ENCODE data around the gene MICU2. TPM values are rescaled to one million over a fixed set of nuclear protein-coding genes. Genes with fewer than 3 reads are reported as not detected.

Gene MICU2
- total and polyA plus RNA-seq, 2 of the 4 experiments (the other 2 are of a cell fraction) = 14.9 to 25.0 TPM

DNA sequence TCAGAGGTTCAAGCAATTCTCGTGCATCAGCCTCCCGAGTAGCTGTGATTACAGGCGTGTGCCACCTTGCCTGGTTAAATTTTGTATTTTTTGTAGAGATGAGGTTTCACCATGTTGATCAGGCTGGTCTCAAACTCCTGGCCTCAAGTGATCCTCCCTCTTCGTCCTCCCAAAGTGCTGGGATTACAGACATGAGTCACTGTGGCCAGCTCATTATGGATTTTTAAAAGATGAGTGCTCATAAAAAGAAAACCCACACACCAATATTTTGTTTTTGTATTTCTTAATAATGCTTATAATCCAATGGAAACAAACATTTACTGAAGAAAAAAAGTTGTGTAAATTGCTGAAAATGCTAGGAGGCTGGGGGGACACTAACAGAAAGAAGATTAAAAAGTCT lies 5.0 kb upstream of the MICU2 start:
- POLR2A ChIA-PET (ENCODE audit: unreplicated experiment) = no interaction called here
- H3K4me2 ChIP-seq (ENCODE audit: low read depth, low read length) = no peak overlapping the region
- H2AK5ac ChIP-seq (ENCODE audit: low read depth, low read length) = no peak overlapping the region
- H3K56ac ChIP-seq (ENCODE audit: extremely low read depth, insufficient read depth, low read length) = no peak overlapping the region
- H3K79me1 ChIP-seq (ENCODE audit: low read depth in 1 of 2, low read length in 2 of 2) = no peaks in the 10 kb centered on the region
- no peak overlapping the region for H3K27ac ChIP-seq (ENCODE audit: insufficient read depth, low read length)
- H4K5ac ChIP-seq (ENCODE audit: low read depth, low read length) = no peak overlapping the region
- H3K14ac ChIP-seq (replicated peaks; ENCODE audit: low read depth, low read length) = no peak overlapping the region
- H2AFZ ChIP-seq (replicated peaks; ENCODE audit: low read length, poor library complexity) = no peak overlapping the region
- no peaks in the 10 kb centered on the region for H4K20me1 ChIP-seq (ENCODE audit: insufficient read depth, low read length)
- no peaks in the 10 kb centered on the region; the same call in 1 of the 2 replicates for H3K27me3 ChIP-seq (ENCODE audit: control insufficient read depth, insufficient read depth, low read length)
- no peak overlapping the region for H2BK20ac ChIP-seq (ENCODE audit: low read depth, low read length)
- no peak for TF ChIP-seq BHLHE40 (IDR thresholded peaks at IDR 0.05; ENCODE audit: low read depth, low read length)
- no peak for TF ChIP-seq SMC3 (IDR thresholded peaks at IDR 0.05; ENCODE audit: low read depth, low read length)
- TF ChIP-seq FOS (IDR thresholded peaks at IDR 0.05; ENCODE audit: low read depth, low read length) = no peak
- no peak for TF ChIP-seq MAZ (IDR thresholded peaks at IDR 0.05; ENCODE audit: borderline replicate concordance, low read depth, low read length)
- no peak for TF ChIP-seq MXI1 (IDR thresholded peaks at IDR 0.05; ENCODE audit: borderline replicate concordance, low read depth, low read length)
- no peak for TF ChIP-seq CEBPB (IDR thresholded peaks at IDR 0.05; ENCODE audit: low read depth, low read length)
- ATAC-seq (ENCODE audit: low read depth) (no peak), DNase-seq (no peak)
- no peaks in the 10 kb centered on the region for H3K36me3 ChIP-seq (ENCODE audit: control insufficient read depth, insufficient read depth, low read length)
- H4K91ac ChIP-seq (ENCODE audit: insufficient read depth, low read depth, low read length) = no peak overlapping the region
- H4K8ac ChIP-seq (ENCODE audit: low read depth in 2 of 2, low read length in 2 of 2) = no peak overlapping the region
- no peaks in the 10 kb centered on the region for H3K4me1 ChIP-seq (ENCODE audit: control insufficient read depth, insufficient read depth, low read length)
- intact Hi-C loops (cut with micrococcal nuclease) = loop anchor here (10.0 kb wide), 1 partner anchor 314 kb away; no protein-coding TSS in a partner anchor
- H2BK120ac ChIP-seq (ENCODE audit: low read depth, low read length) = no peak overlapping the region
- CTCF ChIA-PET = interaction anchor here (0.6 to 1.0 kb wide), 2 partner anchors 18 to 36 kb away, joined by 3 to 4 read pairs; no protein-coding TSS in a partner anchor
- in situ Hi-C loops (cut with MboI; ENCODE audit: low sequenced_read_pairs) = no loop called here
- BruUV-seq (replicated peaks) = no TSS peak
- H3K18ac ChIP-seq (ENCODE audit: low read depth, low read length) = no peak overlapping the region
- H3K4me3 ChIP-seq (ENCODE audit: insufficient read depth, low read depth, low read length) = no peak overlapping the region
- H2BK15ac ChIP-seq (ENCODE audit: low read depth, low read length) = no peak overlapping the region
- H3K4ac ChIP-seq (ENCODE audit: low read depth, low read length) = no peak overlapping the region
- H3K9me3 ChIP-seq (ENCODE audit: control insufficient read depth, insufficient read depth, low read length) = no peaks in the 10 kb centered on the region
- no peak overlapping the region for H3K9ac ChIP-seq (ENCODE audit: low read depth, low read length)
- no peak overlapping the region for H2BK5ac ChIP-seq (ENCODE audit: low read depth, low read length, poor library complexity, severe bottlenecking)
- H2AK9ac ChIP-seq (replicated peaks; ENCODE audit: low read depth, low read length, poor library complexity) = no peak overlapping the region
- no CpG with 5 or more reads among the region's 4 CpGs for WGBS, 2 experiments (ENCODE audit: extremely low coverage in 2 of 2, insufficient read length in 1 of 2)
- H3K23ac ChIP-seq (ENCODE audit: low read depth, low read length) = no peak overlapping the region
- dilution Hi-C loops (cut with HindIII; ENCODE audit: low sequenced_read_pairs, unreplicated experiment) = no loop called here
- H3K9me1 ChIP-seq (ENCODE audit: insufficient read depth, low read length) = no peaks in the 10 kb centered on the region

All from IMR-90 (cell line).